HG03108 (cell line): Measurements from ENCODE around the gene FGD4.

ENCODE experiments used
- ATAC-seq: cut with Tn5 transposase; IDR thresholded peaks from one replicate; pipeline ENCODE4 v1.9.1; 2021; ENCODE audit warnings: moderate library complexity; ENCODE audit not compliant: unreplicated experiment

Gene FGD4

DNA sequence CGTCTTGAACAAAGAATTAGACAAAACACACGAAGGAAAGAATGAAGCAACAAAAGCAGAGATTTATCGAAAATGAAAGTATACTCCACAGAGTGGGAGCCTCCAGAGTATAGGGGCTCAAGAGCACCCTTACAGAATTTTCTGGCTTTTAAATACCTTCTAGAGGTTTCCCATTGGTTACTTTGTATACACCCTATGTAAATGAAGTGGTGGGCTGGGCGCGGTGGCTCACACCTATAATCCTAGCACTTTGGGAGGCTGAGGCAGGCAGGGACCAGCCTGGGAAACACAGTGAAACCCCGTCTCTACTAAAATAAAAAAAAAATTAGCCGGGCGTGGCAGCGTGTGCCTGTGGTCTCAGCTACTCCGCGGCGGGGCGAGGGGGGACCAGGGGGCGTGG, 266.7 kb downstream of the FGD4 start:
- ATAC-seq, result no peak

DNA sequence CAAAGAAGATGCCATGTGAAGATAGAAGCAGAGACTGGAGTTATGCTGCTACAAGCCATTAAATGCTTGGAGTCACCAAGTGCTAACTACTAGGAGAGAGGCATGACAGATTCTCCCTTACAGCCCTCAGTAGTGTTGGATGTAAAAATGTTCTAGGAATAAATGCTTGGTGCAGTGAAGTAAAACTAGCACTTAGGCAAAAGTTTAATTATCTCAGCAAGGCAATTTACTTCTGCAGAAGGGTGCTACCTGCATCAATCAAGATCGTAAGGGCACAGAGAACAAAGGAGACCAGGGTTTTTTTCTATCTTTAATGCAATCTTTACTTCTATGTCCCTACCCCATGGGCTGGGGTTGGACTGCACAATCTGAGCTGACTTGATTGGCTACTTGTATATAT, 270.2 kb downstream of the FGD4 start:
- no peak for ATAC-seq

DNA sequence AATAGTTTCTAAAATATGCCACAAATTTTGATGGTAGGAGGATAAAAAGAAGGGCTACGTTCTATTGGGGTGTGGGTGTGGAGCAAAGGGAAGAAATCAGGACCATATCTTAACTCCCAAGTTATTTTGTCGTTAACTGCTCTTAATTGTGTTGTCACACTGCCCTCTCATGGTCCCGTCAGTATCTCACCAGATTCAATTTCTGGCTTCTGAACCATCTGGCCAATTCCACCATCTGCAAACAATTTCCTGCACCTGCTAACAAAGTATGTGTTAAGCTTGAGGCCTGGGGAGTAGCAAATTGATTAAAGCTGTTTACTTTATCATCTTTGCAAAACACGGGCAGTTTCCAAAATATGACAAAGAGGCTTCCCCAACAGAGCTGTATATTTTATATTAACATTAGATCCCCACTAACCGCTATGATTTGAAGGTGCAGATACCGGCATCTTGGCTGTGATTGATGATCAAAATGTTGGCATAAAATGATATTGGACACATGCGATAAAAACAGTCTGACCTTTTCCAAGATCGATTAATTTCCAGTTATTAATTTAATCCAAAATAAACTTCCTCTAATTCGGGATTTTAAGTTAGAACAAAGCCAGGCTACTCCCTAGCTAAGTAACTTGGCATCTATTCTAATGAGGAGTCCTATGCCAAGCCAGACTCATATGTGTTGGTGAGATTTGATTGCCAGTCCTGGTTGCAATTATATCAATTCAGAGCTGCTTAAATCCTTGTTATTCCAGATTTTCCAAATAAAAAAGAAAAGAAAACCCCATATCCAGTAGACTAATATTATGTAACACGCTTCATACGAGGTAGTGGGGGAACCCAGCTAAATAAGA, 272.8 kb downstream of the FGD4 start:
- ATAC-seq, result no peak

DNA sequence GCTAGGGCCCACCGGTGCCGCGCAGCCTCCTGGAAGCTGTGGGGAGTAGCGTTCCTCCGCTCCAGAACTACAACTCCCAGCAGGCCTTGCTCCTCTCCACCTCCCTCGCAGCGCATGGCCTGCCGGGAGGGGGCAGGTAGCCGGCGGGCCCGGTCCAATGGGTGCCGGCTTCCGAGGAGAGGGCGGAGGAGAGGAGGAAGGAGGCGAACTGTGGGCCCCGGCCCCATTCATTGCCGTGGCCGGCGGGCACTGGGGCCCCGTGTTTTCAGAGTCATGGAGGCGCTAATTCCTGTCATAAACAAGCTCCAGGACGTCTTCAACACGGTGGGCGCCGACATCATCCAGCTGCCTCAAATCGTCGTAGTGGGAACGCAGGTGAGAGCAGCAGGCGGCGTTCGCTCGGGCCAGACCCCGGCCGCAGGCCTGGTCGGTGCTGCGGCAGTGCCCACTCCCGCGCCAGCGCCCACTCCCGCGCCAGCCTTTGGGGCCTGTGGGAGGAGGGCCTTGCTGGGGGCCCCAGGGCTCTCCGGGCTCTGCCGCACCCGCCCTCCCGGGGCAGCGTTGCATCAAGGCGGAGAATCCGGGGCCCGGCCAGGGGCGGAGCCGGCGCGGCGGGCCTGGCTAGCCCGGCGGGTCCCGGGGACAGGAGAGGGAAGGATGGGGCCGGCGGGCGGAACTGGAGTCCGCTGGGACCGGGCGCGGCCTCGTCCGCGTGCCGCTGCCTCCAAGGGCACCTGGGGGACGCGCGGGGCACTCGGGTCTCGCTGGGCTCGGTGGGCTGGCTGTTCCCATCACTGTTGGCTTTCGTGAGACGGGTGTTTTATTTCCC, 279.9 kb downstream of the FGD4 start, which contains the start of gene DNM1L:
DNM1L (plus strand) TSS at position 211 of the 829 bp plus-strand sequence; CDS start at position 274, 63 bp downstream.
- ATAC-seq, result peak; percentile 95

DNA sequence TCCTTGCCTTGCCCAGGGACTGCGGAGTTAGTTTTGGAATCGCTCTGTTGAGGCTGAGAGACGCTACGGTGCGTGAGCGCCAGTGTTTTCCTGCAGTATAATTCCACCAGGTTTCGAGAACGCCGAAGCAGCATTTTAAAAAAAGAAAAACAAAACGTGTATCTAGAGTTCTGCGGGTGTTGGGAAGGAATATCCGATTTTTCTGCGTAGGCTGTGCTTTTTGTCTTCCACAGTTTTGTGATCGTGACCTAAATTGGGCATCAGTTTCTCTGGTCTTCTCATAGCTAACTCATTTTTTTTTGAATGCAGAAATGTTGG, 280.5 kb downstream of the FGD4 start:
- no peak for ATAC-seq

DNA sequence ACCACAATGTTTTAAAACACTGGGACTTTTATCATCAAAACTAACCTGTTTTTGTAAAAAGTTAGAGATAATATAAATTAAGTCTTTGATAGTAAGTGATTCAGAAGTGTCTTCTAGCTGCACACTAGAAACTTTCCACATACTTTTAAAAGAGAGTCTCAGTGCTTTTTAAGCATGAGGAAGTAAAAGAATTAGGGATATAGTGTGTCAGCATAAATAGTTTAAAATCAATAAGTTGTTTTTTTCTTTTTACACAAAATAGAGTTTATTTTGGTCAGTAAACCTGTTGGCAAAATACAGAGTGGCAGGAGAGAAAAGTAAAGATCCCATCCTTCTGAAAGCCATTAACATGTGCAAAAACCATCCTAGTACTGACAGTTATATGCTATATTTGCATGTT, 281.4 kb downstream of the FGD4 start:
- no peak for ATAC-seq

DNA sequence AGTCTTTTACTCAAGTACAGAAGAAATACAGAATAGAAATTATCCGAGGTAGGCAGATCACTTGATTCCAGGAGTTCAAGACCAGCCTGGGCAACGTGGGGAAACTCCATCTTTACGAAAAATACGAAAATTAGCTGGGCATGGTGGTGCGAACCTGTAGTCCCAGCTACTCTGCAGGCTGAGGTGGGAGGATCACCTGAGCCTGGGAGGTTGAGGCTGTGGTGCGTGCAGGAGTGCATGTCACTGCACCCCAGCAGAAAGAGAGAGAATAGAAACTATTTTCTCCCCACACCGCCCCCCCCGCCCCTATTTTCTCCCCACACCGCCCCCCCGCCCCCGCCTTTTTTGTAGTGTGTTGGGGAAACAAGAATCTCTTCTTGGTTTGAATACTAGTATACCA, 281.9 kb downstream of the FGD4 start:
- ATAC-seq, result no peak

DNA sequence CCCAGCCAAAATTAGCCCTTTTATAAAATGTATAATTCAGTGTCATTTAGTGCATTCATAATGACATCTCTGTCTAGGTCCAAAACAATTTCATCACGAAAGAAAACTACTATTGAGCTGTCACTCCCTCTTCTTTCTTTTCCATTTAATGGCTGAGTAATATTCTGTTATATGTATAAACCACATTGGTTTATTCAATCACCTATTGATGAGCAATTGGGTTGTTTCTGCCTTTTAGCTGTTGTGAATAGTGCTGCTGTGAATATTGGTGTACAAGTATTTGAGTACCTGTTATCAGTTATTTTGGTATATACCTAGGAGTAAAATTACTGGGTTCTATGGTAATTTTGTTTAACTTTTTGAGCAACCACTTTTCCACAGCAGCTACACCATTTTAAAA, 287.0 kb downstream of the FGD4 start:
- ATAC-seq, result no peak

DNA sequence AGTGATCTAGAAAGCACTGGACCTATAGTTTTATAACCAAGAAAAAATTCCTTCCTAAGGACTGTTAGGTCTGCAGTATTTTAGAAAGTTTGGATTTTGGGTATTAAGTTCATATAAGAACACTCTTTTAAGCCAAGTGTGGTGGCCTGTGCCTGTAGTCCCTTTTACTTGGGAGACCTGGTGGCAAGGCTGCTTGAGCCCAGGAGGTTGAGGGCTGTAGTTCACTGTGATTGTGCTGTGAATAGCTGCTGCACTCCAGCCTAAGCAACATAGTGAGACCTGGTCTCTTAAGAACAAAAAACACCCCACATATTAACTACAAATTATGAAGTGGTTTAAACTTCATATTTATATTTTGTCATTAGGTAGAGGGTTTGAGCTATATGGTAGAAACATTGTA, 289.4 kb downstream of the FGD4 start:
- no peak for ATAC-seq

DNA sequence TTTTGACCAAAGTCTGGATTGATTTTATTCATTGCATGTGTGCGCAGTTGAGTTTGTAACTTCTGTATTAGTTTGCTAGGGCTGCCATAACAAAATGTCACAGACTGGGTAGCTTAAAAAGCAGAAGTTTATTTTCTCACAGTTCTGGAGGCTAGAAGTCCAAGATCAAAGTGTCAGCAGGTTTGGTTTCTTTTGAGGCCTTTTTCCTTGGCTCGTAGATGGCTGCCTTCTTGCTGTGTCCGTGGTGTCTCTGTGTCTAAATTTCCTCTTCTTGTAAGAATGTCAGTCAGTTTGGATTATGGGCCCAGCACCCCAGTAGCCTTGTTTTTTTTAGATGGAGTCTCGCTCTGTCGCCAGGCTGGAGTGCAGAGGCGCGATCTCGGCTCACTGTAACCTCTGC, 291.6 kb downstream of the FGD4 start:
- ATAC-seq, result no peak

DNA sequence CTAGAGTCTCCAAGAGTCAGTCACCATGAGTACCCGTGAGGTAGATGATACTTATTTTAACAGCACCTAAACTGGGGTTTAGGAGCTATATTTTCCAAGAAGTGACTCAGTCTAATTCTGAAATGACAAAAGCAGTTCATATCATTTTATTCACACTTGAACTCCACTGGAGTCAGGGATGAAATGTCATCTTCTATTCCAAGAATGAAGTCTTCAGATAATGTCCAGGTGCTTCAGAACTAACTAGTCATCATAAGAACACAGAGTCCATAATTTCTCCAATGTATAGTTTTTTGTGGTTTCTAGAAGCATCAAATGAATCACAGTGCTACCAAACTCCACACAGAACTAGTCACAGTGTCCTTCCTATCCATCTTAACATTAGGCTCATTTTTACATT, 293.0 kb downstream of the FGD4 start:
- no peak for ATAC-seq

DNA sequence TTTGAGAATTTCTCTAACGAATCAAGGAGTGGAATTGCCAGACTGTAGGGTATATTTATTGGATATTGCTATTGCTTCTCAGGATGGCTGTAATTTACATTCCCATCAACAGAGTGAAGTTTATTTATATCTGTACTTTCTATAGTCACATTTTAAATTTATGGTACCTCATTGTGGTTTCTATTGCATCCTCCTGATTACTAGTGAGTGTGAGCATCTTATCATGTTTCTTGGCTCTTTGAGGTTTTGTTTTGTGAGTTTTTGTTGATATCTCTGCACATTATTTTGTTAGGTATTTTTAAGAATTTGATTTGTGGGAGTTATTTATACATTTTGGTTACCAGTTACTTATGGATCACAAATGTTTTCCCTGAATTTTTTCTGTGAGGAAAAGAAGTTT, 293.7 kb downstream of the FGD4 start:
- ATAC-seq, result no peak
